Measurements from ENCODE around the gene ARHGAP28. TPM values are rescaled to one million over a fixed set of nuclear protein-coding genes. Genes with fewer than 3 reads are reported as not detected.
"Not testable (repeated sequence)": the region's sequence is repeated elsewhere in the genome, so short reads cannot be mapped to it uniquely, and the experiment has no call there.

The ARHGAP28 gene
- total RNA-seq, 1 experiment from 2014 or later: 118 TPM

- CTCF ChIA-PET: interaction anchor here (0.6 kb wide), 1 partner anchor 391 kb away, joined by 3 read pairs; no protein-coding TSS in a partner anchor
- DNase-seq: no peak
- Mint-ChIP-seq H3K36me3 (ENCODE audit: insufficient read depth, unreplicated experiment) (peaks cover 12% of the 10 kb centered on the region), H3K9me3 (ENCODE audit: unreplicated experiment) (peaks cover 9% of the 10 kb centered on the region), H3K4me1 (ENCODE audit: low read depth, unreplicated experiment) (peaks cover 13% of the 10 kb centered on the region), H3K27me3 (ENCODE audit: insufficient read depth, unreplicated experiment) (no peaks in the 10 kb centered on the region), H3K27ac (ENCODE audit: unreplicated experiment) (no peak overlapping the region), H3K4me3 (ENCODE audit: unreplicated experiment) (no peak overlapping the region)
- Histone ChIP-seq H3K36me3 (ENCODE audit: control insufficient read depth, insufficient read depth, low read length) (no peaks in the 10 kb centered on the region; the same call in 1 of the 2 replicates), H3K9me3 (no peaks in the 10 kb centered on the region), H3K4me1 (0 out of 2 replicates have a peak, but pooled peaks cover 4% of the 10 kb centered on the region), H3K4me3 (ENCODE audit: low read depth, low read length) (no peak overlapping the region), H3K27me3 (replicated peaks; ENCODE audit: control insufficient read depth, insufficient read depth, low read length) (no peaks in the 10 kb centered on the region)
- TF ChIP-seq, protein P1, sequence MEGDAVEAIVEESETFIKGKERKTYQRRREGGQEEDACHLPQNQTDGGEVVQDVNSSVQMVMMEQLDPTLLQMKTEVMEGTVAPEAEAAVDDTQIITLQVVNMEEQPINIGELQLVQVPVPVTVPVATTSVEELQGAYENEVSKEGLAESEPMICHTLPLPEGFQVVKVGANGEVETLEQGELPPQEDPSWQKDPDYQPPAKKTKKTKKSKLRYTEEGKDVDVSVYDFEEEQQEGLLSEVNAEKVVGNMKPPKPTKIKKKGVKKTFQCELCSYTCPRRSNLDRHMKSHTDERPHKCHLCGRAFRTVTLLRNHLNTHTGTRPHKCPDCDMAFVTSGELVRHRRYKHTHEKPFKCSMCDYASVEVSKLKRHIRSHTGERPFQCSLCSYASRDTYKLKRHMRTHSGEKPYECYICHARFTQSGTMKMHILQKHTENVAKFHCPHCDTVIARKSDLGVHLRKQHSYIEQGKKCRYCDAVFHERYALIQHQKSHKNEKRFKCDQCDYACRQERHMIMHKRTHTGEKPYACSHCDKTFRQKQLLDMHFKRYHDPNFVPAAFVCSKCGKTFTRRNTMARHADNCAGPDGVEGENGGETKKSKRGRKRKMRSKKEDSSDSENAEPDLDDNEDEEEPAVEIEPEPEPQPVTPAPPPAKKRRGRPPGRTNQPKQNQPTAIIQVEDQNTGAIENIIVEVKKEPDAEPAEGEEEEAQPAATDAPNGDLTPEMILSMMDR (IDR thresholded peaks at IDR 0.05; ENCODE audit: insufficient read depth in 1 of 2, low read depth in 1 of 2, low read length in 1 of 2, severe bottlenecking in 1 of 2, unreplicated experiment in 1 of 2): no peak
- intact Hi-C loops (cut with micrococcal nuclease; ENCODE audit: unreplicated experiment): no loop called here
- BruUV-seq (replicated peaks): no TSS peak
- POLR2A ChIA-PET: no interaction called here
Observed at GRCh38 chr18:6938003-6938402, 208.5 kb downstream of the ARHGAP28 start.

DNA sequence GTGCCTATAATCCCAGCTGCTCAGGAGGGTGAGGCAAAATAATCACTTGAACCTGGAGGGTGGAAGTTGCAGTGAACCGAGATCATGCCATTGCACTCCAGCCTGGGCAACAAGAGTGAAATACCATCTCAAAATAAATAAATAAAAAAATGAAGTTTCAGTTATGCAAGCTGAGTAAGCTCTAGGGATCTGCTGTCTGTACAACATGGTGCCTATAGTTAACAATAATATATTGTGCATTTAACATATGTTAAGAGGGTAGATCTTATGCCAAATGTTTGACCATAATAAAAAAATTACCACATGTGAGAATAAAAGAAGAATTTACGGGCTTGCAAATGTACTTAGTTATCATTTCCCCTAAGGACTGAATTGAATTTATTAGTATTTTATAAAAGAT is 208.9 kb downstream of the ARHGAP28 start:
- CTCF ChIA-PET: interaction anchor here (0.6 kb wide), 1 partner anchor 390 kb away, joined by 3 read pairs; no protein-coding TSS in a partner anchor
- H3K4me3 ChIP-seq (ENCODE audit: low read depth, low read length); H3K27me3 Mint-ChIP-seq (ENCODE audit: insufficient read depth, unreplicated experiment); H3K27ac Mint-ChIP-seq (ENCODE audit: unreplicated experiment); intact Hi-C loops (cut with micrococcal nuclease; ENCODE audit: unreplicated experiment); H3K36me3 ChIP-seq (ENCODE audit: control insufficient read depth, insufficient read depth, low read length); H3K9me3 Mint-ChIP-seq (ENCODE audit: unreplicated experiment); POLR2A ChIA-PET; H3K4me1 ChIP-seq; H3K9me3 ChIP-seq; H3K27me3 ChIP-seq (replicated peaks; ENCODE audit: control insufficient read depth, insufficient read depth, low read length); DNase-seq; BruUV-seq (replicated peaks); H3K4me3 Mint-ChIP-seq (ENCODE audit: unreplicated experiment): not testable (repeated sequence)
- peaks cover 16% of the 10 kb centered on the region for H3K36me3 Mint-ChIP-seq (ENCODE audit: insufficient read depth, unreplicated experiment)
- H3K4me1 Mint-ChIP-seq (ENCODE audit: low read depth, unreplicated experiment): peaks cover 13% of the 10 kb centered on the region

DNA sequence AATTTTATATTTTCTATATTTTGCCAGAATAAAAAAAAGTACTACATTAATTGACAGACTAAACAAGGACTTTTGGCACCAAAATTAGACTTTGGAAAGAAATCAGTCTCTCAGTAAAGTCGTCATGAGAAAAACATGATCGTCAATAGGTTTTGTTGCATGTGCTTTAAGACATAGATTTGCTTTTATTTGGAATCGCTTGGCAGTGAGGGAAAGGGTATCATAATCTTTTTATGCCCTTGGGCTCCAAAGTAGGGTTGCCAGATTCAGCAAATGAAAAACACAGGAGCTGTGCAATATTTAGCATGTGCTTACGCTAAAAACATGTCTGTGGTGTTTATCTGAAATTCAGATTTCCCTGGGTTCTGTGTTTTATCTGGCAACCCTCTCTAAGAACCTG is 210.5 kb downstream of the ARHGAP28 start:
- no peak for DNase-seq
- ChIA-PET CTCF (interaction anchor here (1.0 kb wide), 1 partner anchor 20 kb away, joined by 3 read pairs; no protein-coding TSS in a partner anchor), POLR2A (no interaction called here)
- peaks cover 25% of the 10 kb centered on the region for H3K36me3 Mint-ChIP-seq (ENCODE audit: insufficient read depth, unreplicated experiment)
- no peaks in the 10 kb centered on the region for H3K27me3 Mint-ChIP-seq (ENCODE audit: insufficient read depth, unreplicated experiment)
- H3K4me1 Mint-ChIP-seq (ENCODE audit: low read depth, unreplicated experiment): peaks cover 12% of the 10 kb centered on the region
- intact Hi-C loops (cut with micrococcal nuclease; ENCODE audit: unreplicated experiment): no loop called here
- no peaks in the 10 kb centered on the region for H3K9me3 ChIP-seq
- no peak overlapping the region for H3K4me3 ChIP-seq (ENCODE audit: low read depth, low read length)
- BruUV-seq (replicated peaks): no TSS peak
- TF ChIP-seq, protein P1 (IDR thresholded peaks at IDR 0.05; ENCODE audit: insufficient read depth in 1 of 2, low read depth in 1 of 2, low read length in 1 of 2, severe bottlenecking in 1 of 2, unreplicated experiment in 1 of 2): no peak
- H3K4me1 ChIP-seq: 0 out of 2 replicates have a peak, but pooled peaks cover 4% of the 10 kb centered on the region
- no peak overlapping the region for H3K4me3 Mint-ChIP-seq (ENCODE audit: unreplicated experiment)
- H3K9me3 Mint-ChIP-seq (ENCODE audit: unreplicated experiment): peaks cover 6% of the 10 kb centered on the region
- no peak overlapping the region for H3K27ac Mint-ChIP-seq (ENCODE audit: unreplicated experiment)
- no peaks in the 10 kb centered on the region; the same call in 1 of the 2 replicates for H3K36me3 ChIP-seq (ENCODE audit: control insufficient read depth, insufficient read depth, low read length)
- no peaks in the 10 kb centered on the region for H3K27me3 ChIP-seq (replicated peaks; ENCODE audit: control insufficient read depth, insufficient read depth, low read length)

All from Caco-2 (cell line).